Epidermal melanocyte (primary cell): ENCODE results near the gene GPR31.

Experiments
- DNase-seq: peaks from one replicate; pipeline ENCODE4 v3.0.0; 2011; ENCODE audit warnings: low spot score; ENCODE audit not compliant: insufficient read length

Gene GPR31

DNA sequence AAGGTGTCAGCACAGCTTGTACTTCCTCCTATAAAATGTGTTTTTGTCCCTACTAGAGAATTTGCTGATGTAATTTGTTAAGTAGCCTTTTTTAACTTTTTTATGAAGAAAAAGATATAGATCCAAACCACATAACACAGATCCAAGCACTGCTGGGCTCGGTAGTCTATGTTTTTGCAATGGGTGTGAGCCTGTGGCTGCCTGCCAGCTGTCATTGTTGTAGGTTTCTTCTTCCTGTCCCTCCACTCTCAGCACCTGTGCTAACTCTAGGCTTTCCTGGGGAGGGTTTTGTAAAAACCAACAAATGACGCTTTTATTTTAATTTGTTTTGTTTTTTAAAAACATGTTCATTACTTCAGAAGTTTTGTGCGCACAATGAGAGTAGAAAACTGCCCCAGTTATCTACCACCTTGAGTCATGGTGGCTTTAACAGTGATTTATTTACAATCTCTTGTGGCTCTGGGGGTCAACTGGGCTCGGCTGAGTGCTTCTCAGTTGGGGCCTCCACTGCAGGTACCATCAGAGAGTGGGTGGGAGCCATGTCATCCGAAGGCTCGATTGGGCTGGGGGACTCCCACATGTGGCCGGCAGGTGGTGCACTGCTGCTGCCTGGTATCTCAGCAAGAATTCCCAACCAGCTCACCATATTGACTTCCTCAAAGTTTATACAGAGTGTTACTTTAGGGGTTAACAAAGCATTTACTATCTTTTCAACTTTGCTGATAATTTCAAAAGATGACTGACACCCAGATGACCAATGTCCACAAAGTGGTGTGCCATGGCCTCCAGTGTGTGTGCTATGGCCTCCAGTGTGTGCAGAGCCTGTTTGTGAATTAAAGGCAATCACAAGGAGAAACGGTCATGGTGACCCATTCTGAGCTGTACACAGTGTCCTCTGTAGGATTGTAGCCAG lies 37.9 kb downstream of the GPR31 start:
- no peak for DNase-seq

DNA sequence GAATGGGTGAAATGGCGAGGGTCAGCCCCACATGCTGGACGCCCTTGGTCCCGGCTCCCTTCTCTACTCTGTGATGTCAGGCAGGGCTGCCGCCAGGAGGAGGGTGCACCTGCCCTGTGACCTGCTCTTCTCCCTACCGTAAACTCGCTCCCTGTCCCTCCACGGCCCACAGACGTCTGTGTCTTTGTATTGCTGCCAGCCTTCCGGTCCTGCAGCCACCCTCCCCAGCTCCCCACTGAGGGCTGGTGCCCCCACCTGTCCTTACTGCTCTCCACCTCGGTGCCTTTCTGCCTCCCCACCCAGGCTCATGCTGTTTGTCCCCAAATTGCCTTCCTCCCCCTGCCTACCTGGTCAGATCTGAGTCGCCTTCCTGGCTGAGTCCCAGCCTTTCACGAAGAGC lies 38.9 kb downstream of the GPR31 start:
- no peak for DNase-seq

DNA sequence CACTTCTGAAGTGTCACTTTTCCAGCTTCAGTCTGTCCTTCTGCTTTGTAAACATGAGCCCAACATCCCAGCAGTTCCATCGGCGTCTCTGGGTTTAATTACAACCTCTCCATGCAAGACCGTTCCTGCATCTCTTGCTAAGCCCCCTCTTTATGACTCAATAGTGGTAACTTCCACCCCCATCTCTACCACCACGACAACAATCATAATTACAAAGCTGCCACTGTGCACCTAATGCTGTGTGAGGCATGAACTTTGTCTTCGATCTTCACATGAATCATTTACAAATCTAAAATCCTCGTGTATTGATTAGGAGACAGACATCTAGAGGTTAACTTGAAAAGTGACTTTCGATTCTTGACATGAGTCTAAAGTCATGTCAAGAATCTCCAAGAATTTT lies 39.8 kb downstream of the GPR31 start:
- no peak for DNase-seq

DNA sequence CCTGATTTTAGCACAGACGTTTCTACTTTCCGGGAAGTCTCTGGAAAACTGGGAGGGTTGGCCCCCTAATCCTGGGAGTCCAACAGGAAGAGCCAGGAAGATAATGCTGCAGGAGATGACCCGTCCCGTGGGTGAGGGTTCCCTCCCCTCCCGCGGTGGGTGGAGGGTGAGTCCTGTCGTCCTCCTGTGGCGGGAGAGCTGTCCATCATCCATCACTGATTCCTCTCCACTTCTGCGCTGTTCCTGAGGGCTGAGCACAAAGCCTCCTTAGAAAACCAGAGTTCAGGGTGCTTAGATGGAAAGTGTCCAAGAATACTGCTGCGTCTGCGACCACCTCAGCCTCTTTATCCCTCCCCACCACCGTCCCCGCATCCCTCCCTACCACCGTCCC lies 40.9 kb downstream of the GPR31 start:
- DNase-seq = no peak

DNA sequence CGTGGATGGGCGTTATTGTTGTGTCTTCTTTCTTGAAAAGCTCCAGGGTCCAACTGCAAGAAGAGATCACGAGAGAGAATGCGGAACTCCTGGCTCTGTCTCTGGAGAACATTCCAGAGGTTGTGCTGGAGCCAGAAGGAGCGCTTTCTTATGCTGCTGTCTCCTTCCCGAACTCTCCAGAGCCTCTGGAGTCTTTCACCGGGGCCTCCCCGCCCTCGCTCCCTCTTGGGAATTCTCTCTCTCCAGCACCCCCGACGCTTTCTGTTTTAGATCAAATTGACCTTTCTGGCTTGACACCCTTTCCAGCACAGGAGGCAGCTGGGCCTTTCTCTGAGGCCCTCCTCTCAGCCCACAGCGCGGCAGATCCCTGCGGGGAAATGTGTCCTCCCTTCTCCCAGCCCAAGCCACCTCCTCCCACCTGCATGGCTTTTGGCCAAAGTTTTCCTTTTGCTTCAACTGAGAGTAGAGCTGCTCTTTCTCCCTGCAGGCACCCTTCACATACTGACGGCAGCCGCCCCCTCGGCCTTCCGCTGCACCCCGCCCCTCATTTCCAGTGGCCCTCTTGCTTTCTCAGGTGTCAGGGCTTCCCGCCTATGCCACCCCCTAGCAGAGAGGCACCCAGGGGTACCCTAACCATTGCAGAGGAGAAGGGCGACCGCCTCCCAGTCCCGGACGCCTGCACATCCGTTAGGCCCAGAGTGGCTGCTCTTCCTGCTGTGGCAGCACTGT lies 41.5 kb downstream of the GPR31 start:
- no peak for DNase-seq

DNA sequence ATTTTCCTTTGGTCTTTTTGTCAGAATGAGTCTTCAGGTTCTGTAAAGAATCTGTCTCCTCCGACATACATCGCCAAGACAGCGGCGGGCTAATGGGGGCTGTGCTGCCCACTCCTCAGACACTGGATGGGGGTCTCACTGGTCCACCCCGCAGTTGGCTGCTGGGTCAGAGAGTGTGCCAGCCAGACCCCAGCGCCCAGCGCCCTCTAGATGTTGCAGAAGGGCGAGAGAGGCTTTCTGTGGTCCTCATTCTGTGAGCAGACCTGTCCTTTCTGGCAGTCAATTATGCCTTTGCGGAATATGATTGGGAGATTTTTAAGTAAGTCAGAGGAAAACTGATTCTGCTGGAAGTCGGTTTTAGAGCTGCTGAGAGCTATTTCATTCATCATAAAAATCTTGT lies 42.7 kb downstream of the GPR31 start:
- no peak for DNase-seq

DNA sequence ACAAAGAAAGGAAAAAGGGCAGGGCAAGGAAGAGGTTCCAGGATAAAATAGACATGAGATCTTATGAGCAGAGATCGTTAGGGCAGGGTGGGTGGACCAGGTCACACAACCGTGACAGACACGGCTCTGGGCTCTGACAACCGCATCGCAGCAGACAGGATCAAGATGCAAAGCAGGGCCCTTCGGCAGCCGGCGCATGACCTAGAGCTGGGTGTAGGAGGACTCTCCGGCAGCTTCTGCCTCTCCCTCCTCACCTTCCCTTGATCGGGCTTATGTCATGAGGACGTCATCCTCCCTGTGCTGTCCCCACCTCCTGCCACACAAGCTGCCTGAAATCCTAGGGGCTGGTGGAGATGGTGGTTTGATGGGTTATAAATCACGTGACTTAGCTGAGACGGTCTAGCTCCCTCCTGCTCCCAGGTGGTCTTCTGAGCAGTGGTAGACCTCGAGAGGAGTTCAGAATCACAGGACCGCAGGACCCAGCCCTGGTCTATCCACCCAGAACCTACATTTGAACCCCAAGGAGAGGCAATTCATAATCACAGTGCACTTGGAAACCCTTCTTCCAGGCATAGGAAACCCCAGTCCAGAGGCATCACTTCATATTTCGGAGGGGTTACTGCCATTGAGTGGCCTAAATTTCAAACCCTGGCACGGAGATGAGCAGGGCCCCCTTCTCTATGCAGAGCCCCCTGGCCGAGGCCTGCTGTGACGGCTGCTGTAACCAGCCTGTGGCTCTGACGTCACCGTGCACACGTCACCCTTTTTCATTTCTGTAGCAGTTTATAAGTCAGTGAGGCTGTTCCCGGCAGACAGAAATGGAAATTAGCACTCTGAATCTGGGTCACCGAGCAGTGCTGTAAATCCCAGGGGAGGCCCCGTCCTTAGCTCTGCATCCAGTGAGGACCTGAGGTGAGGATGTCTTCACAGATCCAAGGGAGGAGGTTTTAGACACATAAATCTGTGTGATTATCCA lies 43.6 kb downstream of the GPR31 start:
- no peak for DNase-seq

DNA sequence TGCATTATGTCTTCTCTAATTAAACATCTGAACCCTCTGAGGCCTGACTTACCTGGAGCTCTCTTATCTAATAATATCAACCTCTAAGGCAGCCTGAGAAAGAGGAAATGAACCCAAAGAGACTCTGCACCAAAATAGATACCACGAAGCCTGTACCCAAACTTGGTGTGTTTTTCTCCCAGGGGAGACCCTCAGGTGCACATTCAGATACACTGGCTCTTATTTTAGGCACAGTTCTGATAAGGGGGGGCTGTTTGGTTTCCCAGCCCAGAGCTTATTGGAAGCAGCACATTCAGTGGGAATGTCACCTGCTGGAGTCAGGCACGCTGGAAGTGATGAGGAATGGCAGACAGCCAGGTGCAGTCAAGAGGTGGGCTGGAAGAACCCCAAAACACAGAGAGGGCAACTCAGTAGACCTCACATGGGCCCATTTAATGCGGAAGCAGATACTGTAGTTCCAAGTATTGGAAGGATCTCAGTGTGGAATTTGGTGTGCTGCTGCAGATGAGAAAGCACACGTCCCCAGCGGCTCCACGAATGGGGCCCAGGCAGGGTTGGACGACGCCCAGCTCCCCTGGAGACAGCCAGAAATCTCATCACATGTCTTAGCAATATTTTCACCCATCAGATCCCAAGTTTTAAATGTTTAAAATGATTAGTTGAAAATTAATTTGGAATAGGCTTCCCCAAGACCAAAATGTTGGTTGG lies 44.6 kb downstream of the GPR31 start:
- DNase-seq = no peak

DNA sequence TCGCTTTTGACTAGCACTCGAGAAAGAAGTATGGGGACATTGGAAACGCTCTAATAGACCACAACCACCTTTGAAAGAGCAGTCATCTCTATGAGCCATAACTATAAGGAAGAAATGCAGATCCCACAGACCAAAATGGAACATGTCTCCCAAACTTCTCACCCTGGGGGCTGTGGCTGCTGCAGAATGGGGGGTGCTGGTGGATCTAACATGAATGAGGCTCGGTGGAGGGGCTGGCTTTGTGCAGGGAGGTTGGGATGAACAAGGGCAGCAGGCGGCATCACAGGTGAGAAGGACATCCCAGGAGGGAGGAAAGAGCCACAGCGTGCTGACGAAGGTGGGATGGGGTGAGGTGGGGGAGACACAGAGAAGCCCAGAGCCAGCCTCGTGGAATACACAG lies 45.4 kb downstream of the GPR31 start:
- DNase-seq = no peak

DNA sequence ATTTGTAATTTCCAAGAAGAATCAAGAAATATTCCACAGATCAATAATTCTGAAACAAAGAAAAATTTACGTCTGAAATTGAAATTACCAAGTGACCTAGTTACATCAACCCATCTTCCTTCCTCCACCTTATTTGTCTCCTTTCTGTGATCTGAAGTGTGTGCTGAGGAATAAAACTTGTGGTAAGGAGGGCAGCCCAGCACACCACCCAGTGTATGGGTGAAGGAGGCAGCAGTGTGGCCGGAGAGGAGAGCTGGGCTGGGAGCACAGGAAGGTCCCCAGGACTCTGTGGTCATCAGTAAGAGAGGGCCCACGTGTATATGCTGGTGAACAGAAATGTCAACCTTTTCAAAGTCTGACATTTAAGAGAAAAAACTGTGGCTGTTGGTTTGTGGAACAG lies 46.2 kb downstream of the GPR31 start:
- no peak for DNase-seq

DNA sequence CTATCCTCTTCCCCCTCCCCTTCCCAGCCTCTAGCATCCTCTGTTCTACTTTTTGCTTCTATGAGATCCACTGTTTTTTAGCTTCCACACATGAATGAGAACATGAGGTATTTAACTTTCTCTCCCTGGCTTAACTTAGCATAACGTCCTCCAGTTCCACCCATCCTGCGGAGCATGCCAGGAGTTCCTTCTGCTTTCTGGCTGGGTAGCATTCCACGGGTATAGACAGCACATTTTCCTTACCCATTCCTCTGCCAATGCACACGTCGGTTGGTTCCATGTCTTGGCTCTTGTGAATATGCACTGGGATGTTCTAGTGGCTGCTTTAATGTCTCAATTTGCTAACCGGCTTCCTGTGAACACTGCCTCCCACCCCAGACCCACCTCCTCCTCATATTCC lies 48.1 kb downstream of the GPR31 start:
- no peak for DNase-seq

DNA sequence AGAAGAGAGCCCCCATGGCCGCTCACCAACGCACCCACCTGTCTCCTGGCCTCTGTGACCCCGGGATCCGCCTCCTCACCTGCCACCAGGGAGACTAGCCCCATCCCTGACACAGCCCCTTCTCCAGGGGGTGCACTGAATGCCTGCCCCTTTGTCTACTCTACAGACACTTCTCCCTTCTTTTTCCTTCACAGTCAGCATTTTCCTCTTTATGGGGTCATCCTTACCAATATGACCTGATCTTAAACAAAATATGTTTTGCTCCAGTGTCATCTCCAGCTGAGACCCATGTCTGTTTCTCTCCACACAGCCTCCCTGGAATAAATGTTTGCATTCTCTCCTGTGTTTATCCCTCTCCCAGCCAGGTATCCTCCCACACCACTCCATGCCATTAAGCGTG lies 49.5 kb downstream of the GPR31 start:
- no peak for DNase-seq

DNA sequence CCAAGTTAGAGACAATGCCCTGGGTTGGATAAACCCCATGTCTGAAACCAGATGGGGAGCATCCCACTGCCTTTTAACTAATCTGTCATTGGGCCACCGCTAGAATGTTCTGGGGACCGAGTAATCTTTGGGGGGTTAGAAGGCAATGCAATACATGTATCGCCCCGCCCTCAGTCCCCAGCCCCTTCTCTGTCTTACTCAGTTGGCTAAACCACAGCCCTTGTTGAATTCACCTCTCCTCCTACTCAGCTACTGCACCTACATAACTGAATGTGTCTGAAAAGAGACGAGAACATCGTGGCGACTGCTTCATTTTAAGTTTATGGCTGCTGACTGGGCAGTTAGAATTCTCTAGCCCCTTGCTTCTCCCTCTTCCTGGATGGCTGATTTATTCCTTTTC lies 50.0 kb downstream of the GPR31 start:
- no peak for DNase-seq

DNA sequence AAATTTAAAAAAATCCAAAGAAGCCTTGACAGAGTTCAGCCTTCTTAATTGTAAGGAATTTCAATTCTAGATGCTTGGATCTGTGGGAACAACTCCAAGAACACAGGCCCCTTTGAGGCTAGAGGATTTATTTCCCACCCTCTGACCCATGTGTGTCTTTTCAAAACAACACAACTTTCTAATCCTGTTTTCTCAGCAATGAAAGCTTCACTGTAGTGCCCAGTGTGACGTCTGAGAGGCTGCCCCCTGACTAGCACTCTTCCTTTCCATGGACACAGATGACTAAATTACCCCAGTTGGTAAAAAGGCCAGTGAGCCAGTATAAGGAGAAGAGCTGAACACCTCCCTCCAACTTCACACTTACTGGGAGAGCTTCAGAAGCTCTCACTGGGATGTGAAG lies 51.4 kb downstream of the GPR31 start:
- no peak for DNase-seq
